Keratinocyte (primary cell): ENCODE measurements around the gene SDC3. TPM values are rescaled to one million over a fixed set of nuclear protein-coding genes. Genes with fewer than 3 reads are reported as not detected.

Experiments
- DNase-seq: peaks from one replicate; pipeline ENCODE4 v3.0.0-alpha.2; 2011; ENCODE audit warnings: low read depth, missing footprints, low spot score
- FAIRE-seq: peaks from 2 replicates; lab custom pipeline; 2011; peaks lifted over from hg19 to GRCh38; lab: Jason Lieb, UNC
- H2AFZ ChIP-seq: 2 replicates; pipeline ENCODE4 v1.6.0; 2012; ENCODE audit warnings: low read length, control low read depth, inconsistent platforms; ENCODE audit not compliant: control insufficient read depth
- H3K27ac ChIP-seq: 2 replicates; pipeline ENCODE4 v1.5.1; 2011; ENCODE audit warnings: low read length; ENCODE audit not compliant: control insufficient read depth, insufficient read depth
- H3K27me3 ChIP-seq: 3 replicates; pipeline ENCODE4 v1.6.0; 2011; ENCODE audit warnings: low read length; ENCODE audit not compliant: control insufficient read depth, insufficient read depth; ENCODE audit errors: extremely low read depth
- H3K36me3 ChIP-seq, 2 experiments: 2 replicates in 1 of 2; 3 replicates in 1 of 2; pipeline ENCODE4 v1.5.1; 2011; ENCODE audit warnings: low read length in 2 of 2, mild to moderate bottlenecking in 1 of 2; ENCODE audit not compliant: control insufficient read depth in 2 of 2, insufficient read depth in 2 of 2; ENCODE audit errors: extremely low read depth in 1 of 2
- H3K4me1 ChIP-seq: 3 replicates; pipeline ENCODE4 v1.5.1; 2011; ENCODE audit warnings: low read length; ENCODE audit not compliant: control insufficient read depth, insufficient read depth; ENCODE audit errors: extremely low read depth
- H3K4me2 ChIP-seq: 3 replicates; pipeline ENCODE4 v1.6.0; 2011; ENCODE audit warnings: low read depth, low read length; ENCODE audit not compliant: control insufficient read depth, insufficient read depth; ENCODE audit errors: extremely low read depth
- H3K4me3 ChIP-seq, 3 experiments: fragments of 200-600 bp in 1 of 3; sonication (generic) in 1 of 3; 2 replicates in 2 of 3; 3 replicates in 1 of 3; pipeline ENCODE4 v1.5.1; 2011 to 2016; ENCODE audit warnings: low read length in 3 of 3, mild to moderate bottlenecking in 3 of 3, control low read depth in 2 of 3, inconsistent platforms in 1 of 3, low read depth in 1 of 3, mixed read lengths in 1 of 3, mixed run types in 1 of 3, moderate library complexity in 1 of 3; ENCODE audit not compliant: control insufficient read depth in 2 of 3, insufficient read depth in 2 of 3; ENCODE audit errors: extremely low read depth in 1 of 3
- H3K79me2 ChIP-seq: 2 replicates; pipeline ENCODE4 v1.6.0; 2012; ENCODE audit warnings: low read length; ENCODE audit not compliant: control insufficient read depth, insufficient read depth
- H3K9ac ChIP-seq: 3 replicates; pipeline ENCODE4 v1.6.0; 2011; ENCODE audit warnings: low read length; ENCODE audit not compliant: control insufficient read depth, insufficient read depth; ENCODE audit errors: extremely low read depth
- H3K9me1 ChIP-seq: 3 replicates; pipeline ENCODE4 v1.6.0; 2011; ENCODE audit warnings: low read length; ENCODE audit not compliant: control insufficient read depth, insufficient read depth; ENCODE audit errors: extremely low read depth
- H3K9me3 ChIP-seq: 2 replicates; pipeline ENCODE4 v1.5.1; 2012; ENCODE audit warnings: low read depth, low read length; ENCODE audit not compliant: control insufficient read depth
- H4K20me1 ChIP-seq: 3 replicates; pipeline ENCODE4 v1.6.0; 2011; ENCODE audit warnings: low read length; ENCODE audit not compliant: control insufficient read depth, insufficient read depth; ENCODE audit errors: extremely low read depth
- CTCF ChIP-seq, 3 experiments: IDR thresholded peaks in 1 of 3; conservative IDR thresholded peaks in 1 of 3; optimal IDR thresholded peaks in 1 of 3; 2 replicates in 2 of 3; 3 replicates in 1 of 3; pipeline versions ENCODE3 to v1.5.1; 2011; ENCODE audit warnings: low read length in 3 of 3, mild to moderate bottlenecking in 3 of 3, moderate library complexity in 2 of 3, control low read depth in 1 of 3, inconsistent platforms in 1 of 3; ENCODE audit not compliant: insufficient read depth in 2 of 3; ENCODE audit errors: extremely low read depth in 1 of 3
- EZH2 ChIP-seq: IDR thresholded peaks from one replicate; pipeline ENCODE4 v1.6.1; 2012; ENCODE audit warnings: inconsistent platforms, mild to moderate bottlenecking, low read length, moderate library complexity
- dilution Hi-C: fragments of 300-500 bp; cut with MboI; formaldehyde crosslinking; loops from one replicate; pipeline ENCODE4 v1.7.0; 2020; ENCODE audit warnings: low sequenced_read_pairs; ENCODE audit not compliant: extremely low pct_ligation_motif_present
- polyA plus RNA-seq, 5 experiments: library from polyadenylated mRNA; depleted of rRNA in 3 of 5; stranded (reverse) in 3 of 5; stranded (forward) in 1 of 5; unstranded in 1 of 5; fragments of >200 nt; gene quantifications; 1 replicate in 1 of 5; 2 replicates in 3 of 5; 3 replicates in 1 of 5; pipeline versions ENCODE4 v1.2.1 to v1.2.3, GENCODE V29; 2011 to 2012; ENCODE audit warnings: missing spikeins in 2 of 5, low read depth in 1 of 5, low replicate concordance in 1 of 5

The SDC3 gene
- polyA plus RNA-seq, 1 donor (not counting 4 experiments of a cell fraction or from before 2014, with no cell fraction given): 8.8 TPM

DNA sequence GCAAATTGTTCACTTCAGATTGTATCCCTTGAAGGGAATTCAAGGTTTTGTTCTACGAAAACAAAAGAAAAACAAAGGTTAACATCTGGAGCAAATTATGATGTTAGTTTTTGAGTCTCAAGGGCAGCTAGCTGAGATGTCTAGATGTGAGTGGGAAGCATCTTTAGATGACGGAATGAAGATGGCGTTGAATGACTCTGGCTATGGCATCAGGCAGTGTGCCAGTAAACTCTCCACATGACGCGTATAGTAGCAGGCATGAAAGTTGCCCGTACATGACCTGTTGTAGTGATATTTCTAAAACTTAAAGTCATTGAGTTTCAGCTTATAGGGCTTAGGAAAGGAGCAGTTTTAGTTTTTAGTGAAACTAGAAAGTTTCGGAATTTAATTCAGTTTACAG is 12.3 kb upstream of the SDC3 start:
- Histone ChIP-seq H3K9me1 (no peaks in the 10 kb centered on the region), H3K27ac (no peak overlapping the region), H3K4me2 (no peak overlapping the region), H3K79me2 (no peaks in the 10 kb centered on the region), H2AFZ (no peak overlapping the region), H4K20me1 (no peaks in the 10 kb centered on the region), H3K4me1 (peaks cover 2% of the 10 kb centered on the region), H3K9ac (no peak overlapping the region), H3K4me3 (no peak overlapping the region), H3K27me3 (no peaks in the 10 kb centered on the region), H3K36me3 (no peaks in the 10 kb centered on the region), H3K9me3 (no peaks in the 10 kb centered on the region)
- no peak for DNase-seq
- TF ChIP-seq CTCF (optimal IDR thresholded peaks at IDR 0.05 in 1 of 3, IDR thresholded peaks at IDR 0.05 in 1 of 3, conservative IDR thresholded peaks at IDR 0.05 in 1 of 3; ENCODE audit: extremely low read depth in 1 of 3, insufficient read depth in 2 of 3, low read length in 3 of 3): no peak
- TF ChIP-seq EZH2: no peak
- dilution Hi-C loops: loop anchor here (25.0 kb wide), 1 partner anchor 109 kb away; no protein-coding TSS in a partner anchor
- peak; percentile 70 for FAIRE-seq

DNA sequence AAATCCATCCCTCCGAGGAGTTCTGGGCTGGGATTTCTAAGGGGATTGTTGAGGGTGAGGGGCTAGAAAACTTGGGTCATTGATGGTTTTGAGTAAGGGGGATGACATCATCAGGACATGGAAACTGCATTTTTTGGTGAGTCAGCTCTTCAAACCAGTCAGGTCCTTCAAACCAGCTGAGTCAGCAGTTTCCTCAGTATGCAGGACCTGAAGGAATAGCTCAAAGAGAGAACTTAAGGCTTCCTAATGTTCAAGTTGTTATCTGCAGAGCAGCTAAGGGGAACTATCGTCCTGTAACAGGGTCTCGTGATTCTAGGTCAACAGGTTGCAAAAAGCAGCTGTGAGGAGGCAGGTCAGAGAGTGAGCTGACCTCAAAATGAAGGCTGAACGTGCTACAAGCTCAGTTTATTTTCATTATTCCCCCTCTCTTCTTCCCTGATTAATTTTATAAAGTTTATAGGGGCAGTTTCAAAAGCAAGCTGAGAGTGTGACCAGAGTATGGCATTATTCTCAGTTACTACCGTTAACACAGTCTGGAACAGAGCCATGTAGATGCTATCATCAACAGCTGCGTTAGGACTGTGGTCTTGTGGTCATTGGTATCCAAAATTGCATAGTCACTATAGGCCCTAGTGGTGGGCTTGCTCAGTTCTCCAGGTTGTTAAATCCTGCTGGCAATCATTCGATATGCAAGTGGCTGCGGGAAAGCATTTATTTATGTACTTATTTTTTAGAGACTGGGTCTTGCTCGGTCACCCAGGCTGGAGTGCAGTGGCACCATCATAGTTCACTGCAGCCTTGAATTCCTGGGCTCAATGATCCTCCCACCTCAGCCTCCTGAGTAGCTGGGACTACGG is 10.7 kb upstream of the SDC3 start:
- Histone ChIP-seq H3K9me3 (no peaks in the 10 kb centered on the region), H3K4me1 (peaks cover 2% of the 10 kb centered on the region), H2AFZ (no peak overlapping the region), H3K36me3 (no peaks in the 10 kb centered on the region), H3K27me3 (no peaks in the 10 kb centered on the region), H3K4me2 (no peak overlapping the region), H3K9me1 (no peaks in the 10 kb centered on the region), H3K9ac (no peak overlapping the region), H4K20me1 (no peaks in the 10 kb centered on the region), H3K79me2 (no peaks in the 10 kb centered on the region), H3K27ac (no peak overlapping the region), H3K4me3 (no peak overlapping the region)
- dilution Hi-C loops: loop anchor here (25.0 kb wide), 1 partner anchor 107 kb away; no protein-coding TSS in a partner anchor
- TF ChIP-seq EZH2 (no peak), CTCF (optimal IDR thresholded peaks at IDR 0.05 in 1 of 3, IDR thresholded peaks at IDR 0.05 in 1 of 3, conservative IDR thresholded peaks at IDR 0.05 in 1 of 3; ENCODE audit: extremely low read depth in 1 of 3, insufficient read depth in 2 of 3, low read length in 3 of 3) (no peak)
- DNase-seq (peak; percentile 28), FAIRE-seq (peak; percentile 66)
